HG03565 (cell line): ENCODE measurements around the gene PADI6.

Experiments
- ATAC-seq: cut with Tn5 transposase; IDR thresholded peaks from one replicate; pipeline ENCODE4 v1.9.1; 2021; ENCODE audit warnings: mild to moderate bottlenecking, moderate library complexity; ENCODE audit not compliant: unreplicated experiment

The PADI6 gene

GRCh38 chr1:17433261-17433660, 61.3 kb downstream of the PADI6 start:
- no peak for ATAC-seq

- ATAC-seq = no peak
These were observed 62.0 kb downstream of the PADI6 start for GRCh38 chr1:17434016-17434415.

GRCh38 chr1:17434601-17435000, 62.6 kb downstream of the PADI6 start:
- no peak for ATAC-seq

GRCh38 chr1:17436380-17437174, 64.6 kb downstream of the PADI6 start:
- no peak for ATAC-seq

GRCh38 chr1:17437260-17437579, 65.2 kb downstream of the PADI6 start:
- ATAC-seq = no peak

GRCh38 chr1:17437580-17438317, 65.8 kb downstream of the PADI6 start:
- ATAC-seq = peak; percentile 27

- peak; percentile 19 for ATAC-seq
These were observed 66.6 kb downstream of the PADI6 start for GRCh38 chr1:17438318-17439249.

GRCh38 chr1:17439250-17440073, 67.5 kb downstream of the PADI6 start, which contains the start of gene RCC2:
Gene RCC2, minus strand, starts transcription at chr1:17439677. Its CDS starts 1,163 bp downstream, at chr1:17438514.
- ATAC-seq = peak; percentile 26

- no peak for ATAC-seq
These were observed 68.3 kb downstream of the PADI6 start for GRCh38 chr1:17440074-17440826.

- ATAC-seq = no peak
These were observed 68.8 kb downstream of the PADI6 start for GRCh38 chr1:17440827-17441168.

- ATAC-seq = no peak
These were observed 69.4 kb downstream of the PADI6 start for GRCh38 chr1:17441265-17441992.

- no peak for ATAC-seq
These were observed 70.0 kb downstream of the PADI6 start for GRCh38 chr1:17441993-17442357.

- no peak for ATAC-seq
These were observed 70.8 kb downstream of the PADI6 start for GRCh38 chr1:17442841-17443240.

GRCh38 chr1:17447501-17447992, 75.6 kb downstream of the PADI6 start:
- ATAC-seq = no peak
